Transverse colon (tissue), 4 donors: Measurements from ENCODE around the gene ZNF273. TPM values are rescaled to one million over a fixed set of nuclear protein-coding genes. Genes with fewer than 3 reads are reported as not detected.
"Not testable (repeated sequence)": the region's sequence is repeated elsewhere in the genome, so short reads cannot be mapped to it uniquely, and the experiment has no call there.

Experiments
- DNase-seq: peaks from one replicate; pipeline ENCODE4 v3.0.0-alpha.2; 2019
- H3K27ac ChIP-seq, 4 donors: fragments of 200-600 bp; sonication (generic); 2 replicates each; pipeline ENCODE4 v1.5.1; 2016 to 2018; ENCODE audit warnings: inconsistent platforms in 4 of 4
- H3K27me3 ChIP-seq: fragments of 200-600 bp; sonication (generic); 2 replicates; pipeline ENCODE4 v1.5.1; 2017; ENCODE audit warnings: inconsistent platforms
- H3K36me3 ChIP-seq, 4 donors: fragments of 200-600 bp; sonication (generic); 2 replicates each; pipeline ENCODE4 v1.5.1; 2017 to 2019; ENCODE audit warnings: inconsistent platforms in 4 of 4
- H3K4me1 ChIP-seq, 4 donors: fragments of 200-600 bp; sonication (generic); 2 replicates each; pipeline ENCODE4 v1.5.1; 2017 to 2020; ENCODE audit warnings: inconsistent platforms in 4 of 4
- H3K4me3 ChIP-seq, 4 donors: fragments of 200-600 bp; sonication (generic); 1 replicate in 1 of 4; 2 replicates in 3 of 4; pipeline versions ENCODE4 v1.5.1 to v1.6.1; 2017 to 2019; ENCODE audit warnings: inconsistent platforms in 4 of 4
- H3K9me3 ChIP-seq, 2 donors: fragments of 200-600 bp; sonication (generic); 2 replicates each; pipeline ENCODE4 v1.5.1; 2017 to 2019; ENCODE audit warnings: inconsistent platforms in 2 of 2
- EP300 ChIP-seq: sonication (generic); formaldehyde crosslinking; IDR thresholded peaks from one replicate; pipeline ENCODE4 v1.6.1; 2017; ENCODE audit warnings: antibody characterized with exemption, low read depth
- POLR2A ChIP-seq: fragments of 450-650 bp; IDR thresholded peaks from one replicate; pipeline ENCODE4 v1.6.1; 2016; ENCODE audit warnings: antibody characterized with exemption, mild to moderate bottlenecking, moderate library complexity
- POLR2AphosphoS5 ChIP-seq, 3 donors: sonication (generic); formaldehyde crosslinking; IDR thresholded peaks; one replicate each; pipeline ENCODE4 v1.6.1; 2016; ENCODE audit warnings: antibody characterized with exemption in 3 of 3
- WGBS, 2 donors: methylation state at CpG; one replicate each; pipeline ENCODE4 v1.1.5; 2018; ENCODE audit warnings: low coverage in 1 of 2; 5-methylcytosine and 5-hydroxymethylcytosine counted together
- in situ Hi-C, 4 donors: fragments of 200-750 bp; cut with MboI; loops; one replicate each; pipeline versions ENCODE4 v1.15.0 to v1.15.1; 2017; ENCODE audit warnings: low sequenced_read_pairs in 3 of 4, low pct_ligation_motif_present in 1 of 4, low pct_unique_long_range_greater_than_20kb in 1 of 4
- intact Hi-C: fragments of 100-400 bp; cut with DNase I; formaldehyde crosslinking; loops from one replicate; pipeline ENCODE4 v1.15.1; 2023; ENCODE audit warnings: low total_unique reads
- total RNA-seq, 4 donors: library from RNA; depleted of rRNA; stranded (reverse); fragments of >200 nt; gene quantifications; one replicate each; pipeline ENCODE4 v1.1.0, GENCODE V29; 2016
- TF ChIP-seq, protein P1 (sequence below), 5 experiments: fragments of 200-600 bp in 3 of 5; fragments of 450-650 bp in 2 of 5; sonication (generic) in 3 of 5; IDR thresholded peaks; 1 replicate in 2 of 5; 2 replicates in 3 of 5; pipeline ENCODE4 v1.5.1; 2016 to 2017; ENCODE audit warnings: antibody characterized with exemption in 5 of 5, inconsistent platforms in 3 of 5, mild to moderate bottlenecking in 2 of 5, moderate library complexity in 1 of 5

ZNF273 gene
- total RNA-seq, 4 donors from 2014 or later: 4.1 to 14.9 (median 5.7) TPM

DNA sequence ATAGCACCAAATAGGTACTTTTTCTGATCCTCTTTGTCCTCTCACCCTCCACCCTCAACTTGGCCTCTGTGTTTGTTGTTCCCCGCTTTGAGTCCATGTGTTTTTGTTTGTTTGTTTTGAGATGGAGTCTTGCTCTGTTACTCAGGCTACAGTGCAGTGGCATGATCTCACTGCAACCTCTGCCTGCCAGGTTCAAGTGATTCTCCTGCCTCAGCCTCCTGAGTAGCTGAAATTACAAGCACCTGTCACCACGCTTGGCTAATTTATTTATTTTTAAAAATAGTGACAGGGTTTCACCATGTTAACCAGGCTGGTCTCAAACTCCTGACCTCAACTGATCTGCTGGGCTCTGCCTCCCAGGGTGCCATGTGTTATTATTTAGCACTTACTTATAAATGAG is 5.3 kb downstream of the ZNF273 start:
- no peak overlapping the region for H3K27ac ChIP-seq
- no peaks in the 10 kb centered on the region for H3K27me3 ChIP-seq
- intact Hi-C loops (no loop called here), in situ Hi-C loops (no loop called here)
- no peaks in the 10 kb centered on the region for H3K36me3 ChIP-seq
- no peak for DNase-seq
- H3K4me1 ChIP-seq: peaks cover 4 to 10% (median 7%) of the 10 kb centered on the region in 4 donors
- WGBS, 2 donors: 78 to 88% methylated on average over 1 to 2 of the region's 2 CpGs
- H3K4me3 ChIP-seq: no peak overlapping the region
- peaks cover 0 to 7% of the 10 kb centered on the region in 2 donors for H3K9me3 ChIP-seq
- TF ChIP-seq, protein P1, sequence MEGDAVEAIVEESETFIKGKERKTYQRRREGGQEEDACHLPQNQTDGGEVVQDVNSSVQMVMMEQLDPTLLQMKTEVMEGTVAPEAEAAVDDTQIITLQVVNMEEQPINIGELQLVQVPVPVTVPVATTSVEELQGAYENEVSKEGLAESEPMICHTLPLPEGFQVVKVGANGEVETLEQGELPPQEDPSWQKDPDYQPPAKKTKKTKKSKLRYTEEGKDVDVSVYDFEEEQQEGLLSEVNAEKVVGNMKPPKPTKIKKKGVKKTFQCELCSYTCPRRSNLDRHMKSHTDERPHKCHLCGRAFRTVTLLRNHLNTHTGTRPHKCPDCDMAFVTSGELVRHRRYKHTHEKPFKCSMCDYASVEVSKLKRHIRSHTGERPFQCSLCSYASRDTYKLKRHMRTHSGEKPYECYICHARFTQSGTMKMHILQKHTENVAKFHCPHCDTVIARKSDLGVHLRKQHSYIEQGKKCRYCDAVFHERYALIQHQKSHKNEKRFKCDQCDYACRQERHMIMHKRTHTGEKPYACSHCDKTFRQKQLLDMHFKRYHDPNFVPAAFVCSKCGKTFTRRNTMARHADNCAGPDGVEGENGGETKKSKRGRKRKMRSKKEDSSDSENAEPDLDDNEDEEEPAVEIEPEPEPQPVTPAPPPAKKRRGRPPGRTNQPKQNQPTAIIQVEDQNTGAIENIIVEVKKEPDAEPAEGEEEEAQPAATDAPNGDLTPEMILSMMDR (IDR thresholded peaks at IDR 0.05): no peak
- no peak for TF ChIP-seq POLR2AphosphoS5 (IDR thresholded peaks at IDR 0.05)
- TF ChIP-seq POLR2A: no peak
- TF ChIP-seq EP300: no peak

DNA sequence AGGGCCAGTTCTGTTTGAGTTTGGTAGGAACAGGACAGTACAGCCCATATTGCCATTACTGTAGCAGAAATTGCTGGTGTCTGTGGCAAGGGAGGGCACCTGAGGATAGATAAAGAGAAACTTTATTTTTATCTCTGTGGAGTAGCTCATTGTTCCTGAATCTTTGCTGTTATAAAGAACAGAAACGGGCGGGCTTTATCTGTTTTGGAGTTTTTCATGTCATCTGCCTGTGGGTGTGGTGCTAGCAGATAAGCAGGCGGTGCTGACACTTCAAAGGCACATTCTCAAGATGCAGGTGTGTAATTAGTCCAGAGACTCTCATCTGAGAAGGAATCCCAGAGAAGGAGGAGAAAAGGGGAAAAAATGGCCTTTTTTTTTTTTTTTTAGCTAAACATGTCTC is 11.5 kb downstream of the ZNF273 start:
- Histone ChIP-seq H3K4me3 (no peak overlapping the region), H3K9me3 (peaks cover 7% of the 10 kb centered on the region in 2 donors), H3K27ac (no peak overlapping the region), H3K36me3 (peaks cover 0 to 6% (median 0%) of the 10 kb centered on the region in 4 donors), H3K27me3 (no peaks in the 10 kb centered on the region), H3K4me1 (no peaks in the 10 kb centered on the region)
- TF ChIP-seq, protein P1 (IDR thresholded peaks at IDR 0.05): no peak
- TF ChIP-seq POLR2A (no peak), EP300 (no peak)
- intact Hi-C loops (no loop called here), in situ Hi-C loops (no loop called here)
- DNase-seq: no peak
- WGBS, 2 donors: 93 to 96% methylated on average over 3 of the region's 3 CpGs

DNA sequence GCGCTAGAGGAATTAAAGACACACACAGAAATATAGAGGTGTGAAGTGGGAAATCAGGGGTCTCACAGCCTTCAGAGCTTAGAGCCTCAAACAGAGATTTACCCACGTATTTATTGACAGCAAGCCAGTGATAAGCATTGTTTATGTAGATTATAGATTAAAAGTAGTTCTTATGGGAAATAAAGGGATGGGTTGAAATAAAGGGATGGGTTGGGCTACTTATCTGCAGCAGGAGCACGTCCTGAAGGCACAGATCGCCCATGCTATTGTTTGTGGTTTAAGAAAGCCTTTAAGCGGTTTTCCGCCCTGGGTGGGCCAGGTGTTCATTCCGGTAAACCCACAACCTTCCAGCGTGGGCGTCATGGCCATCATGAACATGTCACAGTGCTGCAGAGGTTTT is 12.2 kb downstream of the ZNF273 start:
- in situ Hi-C loops: not testable (repeated sequence)

DNA sequence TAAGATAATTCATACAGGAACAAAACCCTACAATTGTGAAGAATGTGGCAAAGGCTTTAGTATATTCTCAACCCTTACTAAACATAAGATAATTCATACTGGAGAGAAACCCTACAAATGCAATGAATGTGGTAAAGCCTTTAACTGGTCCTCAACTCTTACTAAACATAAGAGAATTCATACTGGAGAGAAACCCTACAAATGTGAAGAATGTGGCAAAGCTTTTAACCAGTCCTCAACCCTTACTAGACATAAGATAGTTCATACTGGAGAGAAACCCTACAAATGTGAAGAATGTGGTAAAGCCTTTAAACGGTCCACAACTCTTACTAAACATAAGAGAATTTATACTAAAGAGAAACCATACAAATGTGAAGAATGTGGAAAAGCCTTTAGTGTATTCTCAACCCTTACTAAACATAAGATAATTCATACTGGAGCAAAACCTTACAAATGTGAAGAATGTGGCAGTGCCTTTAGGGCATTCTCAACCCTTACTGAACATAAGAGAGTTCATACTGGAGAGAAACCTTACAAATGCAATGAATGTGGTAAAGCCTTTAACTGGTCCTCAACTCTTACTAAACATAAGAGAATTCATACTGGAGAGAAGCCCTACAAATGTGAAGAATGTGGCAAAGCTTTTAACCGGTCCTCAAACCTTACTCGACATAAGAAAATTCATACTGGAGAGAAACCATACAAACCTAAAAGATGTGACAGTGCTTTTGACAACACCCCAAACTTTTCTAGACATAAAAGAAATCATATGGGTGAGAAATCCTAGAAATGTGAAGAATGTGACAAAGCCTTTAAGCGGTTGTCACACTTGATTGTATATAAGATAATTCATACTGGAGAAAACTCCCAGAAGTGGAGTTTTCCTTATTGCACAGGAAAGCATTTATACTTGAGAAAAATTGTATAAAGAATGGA is 25.4 kb downstream of the ZNF273 start:
- Histone ChIP-seq H3K9me3 (peaks cover 51 to 53% of the 10 kb centered on the region in 2 donors), H3K36me3 (peaks cover 0 to 51% (median 16%) of the 10 kb centered on the region in 4 donors)
- DNase-seq, in situ Hi-C loops, H3K27ac ChIP-seq, H3K4me1 ChIP-seq, H3K27me3 ChIP-seq, intact Hi-C loops, H3K4me3 ChIP-seq: not testable (repeated sequence)
- WGBS, 2 donors: 96 to 100% methylated on average over 4 of the region's 4 CpGs

More for the DNA sequence above, 12.2 kb downstream of the ZNF273 start:
- intact Hi-C loops, H3K9me3 ChIP-seq, H3K4me1 ChIP-seq, DNase-seq, H3K27me3 ChIP-seq, H3K27ac ChIP-seq, H3K4me3 ChIP-seq: not testable (repeated sequence)
- H3K36me3 ChIP-seq: peaks cover 0 to 14% (median 0%) of the 10 kb centered on the region in 4 donors
- WGBS, 2 donors: 85 to 86% methylated on average over 1 to 9 of the region's 9 CpGs

DNA sequence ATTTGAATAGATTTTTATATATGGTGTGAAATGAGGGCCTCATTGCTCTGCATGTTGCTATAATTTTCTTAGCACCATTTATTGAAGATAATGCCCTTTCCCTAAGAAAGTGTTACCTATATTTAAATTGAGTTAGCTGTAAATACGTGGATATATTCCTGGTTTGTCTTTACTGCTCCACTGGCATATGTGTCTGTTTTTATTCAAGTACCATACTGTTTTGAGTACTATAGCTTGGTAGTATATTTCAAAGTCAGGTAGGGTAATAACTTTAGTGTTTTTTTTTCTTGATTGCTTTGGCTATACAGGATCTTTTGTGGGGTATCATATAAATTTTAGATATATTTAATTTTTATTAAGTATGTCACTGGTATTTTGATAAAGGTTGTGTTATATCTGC is 31.4 kb downstream of the ZNF273 start:
- in situ Hi-C loops (no loop called here), intact Hi-C loops (no loop called here)
- Histone ChIP-seq H3K36me3 (no peaks in the 10 kb centered on the region), H3K27me3 (no peaks in the 10 kb centered on the region), H3K9me3 (peaks cover 23 to 31% of the 10 kb centered on the region in 2 donors), H3K4me1 (no peaks in the 10 kb centered on the region), H3K4me3 (no peak overlapping the region), H3K27ac (no peak overlapping the region)
- WGBS, 2 donors: 92 to 95% methylated on average over 1 of the region's 1 CpG
- DNase-seq: no peak
- no peak for TF ChIP-seq EP300
- TF ChIP-seq POLR2A: no peak
- TF ChIP-seq, protein P1 (IDR thresholded peaks at IDR 0.05): no peak
- TF ChIP-seq POLR2AphosphoS5 (IDR thresholded peaks at IDR 0.05): no peak
